ENCODE results near the gene ST3GAL6.

ST3GAL6 gene

DNA sequence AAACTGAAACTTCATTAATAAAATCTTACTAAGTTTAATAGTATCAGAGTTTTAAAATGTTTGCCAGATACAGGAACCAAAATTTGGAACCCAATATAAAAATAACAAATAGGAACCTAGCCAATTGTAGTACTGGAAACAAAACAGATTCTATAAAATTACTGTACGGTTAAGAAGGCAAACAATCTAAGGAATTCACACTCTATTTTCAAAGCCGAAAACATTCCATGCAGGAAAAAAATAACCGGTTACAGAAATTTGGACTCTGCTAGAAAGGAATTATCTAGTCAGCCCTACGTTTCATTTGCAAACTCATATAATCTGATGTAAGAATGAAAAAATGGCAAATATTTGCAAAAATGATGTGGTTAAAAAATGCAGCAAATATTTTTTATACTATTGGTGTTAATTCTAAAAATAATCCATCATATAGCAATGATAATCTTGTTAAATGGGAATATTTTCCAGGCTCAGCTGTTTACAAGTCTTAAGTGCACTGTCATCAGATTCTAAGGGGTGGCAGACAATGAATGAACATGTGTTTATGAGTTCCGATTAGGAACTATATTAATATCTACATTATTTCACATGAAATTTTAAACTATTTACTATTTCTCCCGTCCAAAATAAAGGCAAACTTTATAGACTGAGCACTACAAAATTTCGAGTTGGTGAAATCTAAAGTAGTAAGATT is 80.3 kb downstream of the ST3GAL6 start:
- no peak for DNase-seq (ENCODE audit: low read depth in 3 of 3, low spot score in 1 of 3)
